Measurements from ENCODE around the gene ZFHX3. TPM values are rescaled to one million over a fixed set of nuclear protein-coding genes. Genes with fewer than 3 reads are reported as not detected.

Gene ZFHX3
- total RNA-seq, 1 donor from 2014 or later: 34.8 TPM

GRCh38 chr16:72840631-72841381 is 207.1 kb downstream of the ZFHX3 start:
- Histone ChIP-seq H3K36me3 (no peaks in the 10 kb centered on the region), H3K4me3 (no peak overlapping the region), H3K27me3 (no peaks in the 10 kb centered on the region), H3K9me3 (no peaks in the 10 kb centered on the region), H3K27ac (no peak overlapping the region), H3K4me1 (peaks cover 5 to 22% of the 10 kb centered on the region in 2 donors)
- no peak for DNase-seq (ENCODE audit: low spot score in 2 of 2)
- TF ChIP-seq CTCF (IDR thresholded peaks at IDR 0.05): no peak
- intact Hi-C loops (cut with DNase I): loop anchor here (10.0 kb wide), 1 partner anchor 56 kb away; no protein-coding TSS in a partner anchor

- no peak for TF ChIP-seq CTCF (IDR thresholded peaks at IDR 0.05)
- no peak overlapping the region for H3K4me3 ChIP-seq
- H3K9me3 ChIP-seq: no peaks in the 10 kb centered on the region
- H3K27me3 ChIP-seq: no peaks in the 10 kb centered on the region
- intact Hi-C loops (cut with DNase I): no loop called here
- H3K27ac ChIP-seq: no peak overlapping the region
- DNase-seq (ENCODE audit: low spot score in 2 of 2): no peak
- H3K4me1 ChIP-seq: peaks cover 5 to 18% of the 10 kb centered on the region in 2 donors
- H3K36me3 ChIP-seq: no peaks in the 10 kb centered on the region
These were observed 209.0 kb downstream of the ZFHX3 start for GRCh38 chr16:72838951-72839350.

- H3K27me3 ChIP-seq: no peaks in the 10 kb centered on the region
- peaks cover 5 to 18% of the 10 kb centered on the region in 2 donors for H3K4me1 ChIP-seq
- no peaks in the 10 kb centered on the region for H3K36me3 ChIP-seq
- H3K9me3 ChIP-seq: no peaks in the 10 kb centered on the region
- H3K27ac ChIP-seq: no peak overlapping the region
- no peak for DNase-seq (ENCODE audit: low spot score in 2 of 2)
- no peak for TF ChIP-seq CTCF (IDR thresholded peaks at IDR 0.05)
- H3K4me3 ChIP-seq: no peak overlapping the region
- intact Hi-C loops (cut with DNase I): no loop called here
These were observed 209.4 kb downstream of the ZFHX3 start for GRCh38 chr16:72838586-72838910.

GRCh38 chr16:72837846-72838585 is 209.9 kb downstream of the ZFHX3 start:
- H3K9me3 ChIP-seq: no peaks in the 10 kb centered on the region
- H3K4me3 ChIP-seq: no peak overlapping the region
- no peak for TF ChIP-seq CTCF (IDR thresholded peaks at IDR 0.05)
- H3K27me3 ChIP-seq: no peaks in the 10 kb centered on the region
- DNase-seq (ENCODE audit: low spot score in 2 of 2): no peak
- no peak overlapping the region for H3K27ac ChIP-seq
- no peaks in the 10 kb centered on the region for H3K36me3 ChIP-seq
- intact Hi-C loops (cut with DNase I): no loop called here
- H3K4me1 ChIP-seq: peaks cover 5 to 22% of the 10 kb centered on the region in 2 donors

- intact Hi-C loops (cut with DNase I): no loop called here
- Histone ChIP-seq H3K27ac (no peak overlapping the region), H3K9me3 (no peaks in the 10 kb centered on the region), H3K4me1 (peaks cover 5 to 24% of the 10 kb centered on the region in 2 donors), H3K4me3 (no peak overlapping the region), H3K36me3 (no peaks in the 10 kb centered on the region), H3K27me3 (no peaks in the 10 kb centered on the region)
- DNase-seq (ENCODE audit: low spot score in 2 of 2): no peak
- TF ChIP-seq CTCF (IDR thresholded peaks at IDR 0.05): no peak
These were observed 210.9 kb downstream of the ZFHX3 start for GRCh38 chr16:72836985-72837384.
